ENCODE results near the gene LINC01488.

- TF ChIP-seq CTCF (conservative IDR thresholded peaks at IDR 0.05) (no peak), ZFX (IDR thresholded peaks at IDR 0.05) (no peak)
Observed at GRCh38 chr11:69444381-69445130, 36.9 kb upstream of the LINC01488 start.
